Motor neuron (in vitro differentiated cells): ENCODE measurements around the gene CEL. TPM values are rescaled to one million over a fixed set of nuclear protein-coding genes. Genes with fewer than 3 reads are reported as not detected.
"Not testable (repeated sequence)": the region's sequence is repeated elsewhere in the genome, so short reads cannot be mapped to it uniquely, and the experiment has no call there.

Experiments used
- ATAC-seq, 8 experiments: fragments of 200-7000 bp; cut with Tn5 transposase; replicated peaks in 6 of 8; 2 replicates each; pipeline ENCODE4 v1.8.0; 2021; ENCODE audit warnings: mild to moderate bottlenecking in 8 of 8, moderate library complexity in 8 of 8
- H3K27ac ChIP-seq, 2 donors: fragments of 250-450 bp; sonication (Bioruptor Pico); 2 replicates each; pipeline ENCODE4 v1.9.0; 2021; ENCODE audit warnings: antibody characterized with exemption in 2 of 2, mild to moderate bottlenecking in 2 of 2, moderate library complexity in 1 of 2
- H3K4me1 ChIP-seq, 2 donors: fragments of 250-450 bp; sonication (Bioruptor Pico); replicated peaks in 1 of 2; 2 replicates each; pipeline ENCODE4 v1.6.1; 2021; ENCODE audit warnings: antibody characterized with exemption in 2 of 2, mild to moderate bottlenecking in 2 of 2, moderate library complexity in 1 of 2
- H3K4me3 ChIP-seq, 5 donors: fragments of 250-450 bp; sonication (Bioruptor Pico); 2 replicates each; pipeline ENCODE4 v1.9.0; 2021; ENCODE audit warnings: antibody characterized with exemption in 5 of 5, mild to moderate bottlenecking in 5 of 5, moderate library complexity in 4 of 5
- WGBS, 10 experiments: fragments of 450-650 bp; shearing (Covaris generic); methylation state at CpG; one replicate each; pipeline ENCODE4 v1.0.0; 2022; 5-methylcytosine and 5-hydroxymethylcytosine counted together
- in situ Hi-C, 9 experiments: fragments of 400-800 bp; cut with MboI; loops; one replicate each; pipeline ENCODE4 v1.15.0; 2021; ENCODE audit warnings: low sequenced_read_pairs in 9 of 9, low pct_unique_long_range_greater_than_20kb in 2 of 9; ENCODE audit not compliant: unreplicated experiment in 9 of 9
- total RNA-seq, 8 experiments: library from RNA; unstranded; fragments of 300-600 nt; gene quantifications; 2 replicates each; pipeline versions ENCODE4 v1.2.3 to v1.2.4, GENCODE V29; 2022

Gene CEL
- 1 to 10 TPM in 3 of 8 experiments, under 1 TPM in 5; 0.38 to 1.6 (median 0.84) TPM for total RNA-seq

GRCh38 chr9:133061764-133062145 is at the start of gene CEL:
TSS of gene CEL (plus strand) at chr9:133061981. CDS start at chr9:133062003, 22 bp downstream.
- Histone ChIP-seq H3K27ac (peak within 1 kb of the TSS in 1 of 2 donors; percentile 20), H3K4me1 (peaks cover 16 to 20% of the 10 kb centered on the region in 2 donors)
- H3K4me3 ChIP-seq, ATAC-seq, in situ Hi-C loops: not testable (repeated sequence)
- WGBS, 10 experiments, result no CpG with 5 or more reads among the region's 9 CpGs

- ATAC-seq, result no peak
- Histone ChIP-seq H3K4me1 (no peaks in the 10 kb centered on the region), H3K4me3 (no peak overlapping the region), H3K27ac (no peak overlapping the region)
- in situ Hi-C loops, result loop anchor here in 1 of 9 experiments (25.0 kb wide), 1 partner anchor 473 kb away; the partner anchor contains the start of gene SLC2A6
- WGBS, 10 experiments, result 20 to 100% (median 86%) methylated on average over 1 to 5 of the region's 5 CpGs; no CpG with 5 or more reads in 5 of the 10 experiments
Measured at GRCh38 chr9:133014696-133015095, 47.1 kb upstream of the CEL start.

GRCh38 chr9:133023117-133023890 is 38.5 kb upstream of the CEL start:
- in situ Hi-C loops, result loop anchor here in 1 of 9 experiments (25.0 kb wide), 1 partner anchor 464 kb away; the partner anchor contains the start of gene SLC2A6
- ATAC-seq, result peak in 1 of 8 experiments; percentile 14
- 35 to 100% (median 86%) methylated on average over 1 to 12 of the region's 26 CpGs; no CpG with 5 or more reads in 2 of the 10 experiments for WGBS, 10 experiments
- Histone ChIP-seq H3K4me1 (peaks cover 0 to 5% of the 10 kb centered on the region in 2 donors), H3K4me3 (no peak overlapping the region), H3K27ac (no peak overlapping the region)

- no peak overlapping the region for H3K27ac ChIP-seq
- no peak for ATAC-seq
- no peak overlapping the region for H3K4me3 ChIP-seq
- in situ Hi-C loops, result loop anchor here in 2 of 9 experiments (25.0 kb wide), 1 partner anchor 461 kb away; the partner anchor contains the start of gene SLC2A6 (in 2 of the 2)
- peaks cover 7 to 12% of the 10 kb centered on the region in 2 donors for H3K4me1 ChIP-seq
- WGBS, 10 experiments, result 43 to 88% (median 65%) methylated on average over 1 to 3 of the region's 3 CpGs; no CpG with 5 or more reads in 3 of the 10 experiments
Measured at GRCh38 chr9:133026426-133026825, 35.4 kb upstream of the CEL start.

GRCh38 chr9:133027134-133027533 is 34.6 kb upstream of the CEL start:
- in situ Hi-C loops, result loop anchor here in 2 of 9 experiments (25.0 kb wide), 1 partner anchor 460 kb away; the partner anchor contains the start of gene SLC2A6 (in 2 of the 2)
- no peak for ATAC-seq
- Histone ChIP-seq H3K27ac (no peak overlapping the region), H3K4me3 (no peak overlapping the region), H3K4me1 (peaks cover 12 to 18% of the 10 kb centered on the region in 2 donors)
- WGBS, 10 experiments, result 14 to 60% (median 37%) methylated on average over 1 to 3 of the region's 5 CpGs; no CpG with 5 or more reads in 3 of the 10 experiments

GRCh38 chr9:133028221-133028620 is 33.6 kb upstream of the CEL start:
- peaks cover 16 to 18% of the 10 kb centered on the region in 2 donors for H3K4me1 ChIP-seq
- no peak overlapping the region for H3K4me3 ChIP-seq
- 70 to 100% (median 80%) methylated on average over 1 to 3 of the region's 3 CpGs; no CpG with 5 or more reads in 4 of the 10 experiments for WGBS, 10 experiments
- no peak overlapping the region for H3K27ac ChIP-seq
- ATAC-seq, result no peak
- in situ Hi-C loops, result loop anchor here in 2 of 9 experiments (25.0 kb wide), 1 partner anchor 459 kb away; the partner anchor contains the start of gene SLC2A6 (in 2 of the 2)

GRCh38 chr9:133029994-133030316 is 31.8 kb upstream of the CEL start:
- ATAC-seq, result peak in 2 of 8 experiments; percentile 12 to 17
- peak overlapping the region; percentile 72 to 82 for H3K27ac ChIP-seq
- in situ Hi-C loops, result loop anchor here in 2 of 9 experiments (25.0 kb wide), 1 partner anchor 457 kb away; the partner anchor contains the start of gene SLC2A6 (in 2 of the 2)

GRCh38 chr9:133030317-133031129 is 31.3 kb upstream of the CEL start, which contains the start of gene GTF3C5:
TSS of gene GTF3C5 (plus strand) at chr9:133030997. CDS start at chr9:133031012, 15 bp downstream.
- ATAC-seq, result peak; percentile 94 to 98 (median 97)
- WGBS, 10 experiments, result 0 to 5% (median 0%) methylated on average over 2 to 17 of the region's 63 CpGs; no CpG with 5 or more reads in 4 of the 10 experiments

More at GRCh38 chr9:133029994-133030316, 31.8 kb upstream of the CEL start:
- 0 to 4% (median 0%) methylated on average over 1 to 11 of the region's 28 CpGs; no CpG with 5 or more reads in 5 of the 10 experiments for WGBS, 10 experiments
- Histone ChIP-seq H3K4me1 (peaks cover 16 to 18% of the 10 kb centered on the region in 2 donors), H3K4me3 (peak overlapping the region; percentile 70 to 92 (median 80))

GRCh38 chr9:133031130-133031422 is 30.7 kb upstream of the CEL start:
- Histone ChIP-seq H3K4me3 (peak overlapping the region; percentile 72 to 92 (median 80)), H3K27ac (peak overlapping the region; percentile 86 to 93), H3K4me1 (peaks cover 16 to 18% of the 10 kb centered on the region in 2 donors)
- 0 to 7% (median 0%) methylated on average over 1 to 16 of the region's 16 CpGs; no CpG with 5 or more reads in 3 of the 10 experiments for WGBS, 10 experiments
- in situ Hi-C loops, result loop anchor here in 2 of 9 experiments (25.0 kb wide), 1 partner anchor 456 kb away; the partner anchor contains the start of gene SLC2A6 (in 2 of the 2)
- no peak for ATAC-seq

More at GRCh38 chr9:133030317-133031129, 31.3 kb upstream of the CEL start, which contains the start of gene GTF3C5:
- H3K27ac ChIP-seq, result peak within 1 kb of the TSS; percentile 86 to 93
- in situ Hi-C loops, result loop anchor here in 2 of 9 experiments (25.0 kb wide), 1 partner anchor 457 kb away; the partner anchor contains the start of gene SLC2A6 (in 2 of the 2)
- peaks cover 16 to 18% of the 10 kb centered on the region in 2 donors for H3K4me1 ChIP-seq
- H3K4me3 ChIP-seq, result peak within 1 kb of the TSS; percentile 72 to 92 (median 80)

- H3K4me3 ChIP-seq, result peak overlapping the region; percentile 72 to 92 (median 80)
- peak overlapping the region; percentile 86 to 93 for H3K27ac ChIP-seq
- H3K4me1 ChIP-seq, result peaks cover 16 to 18% of the 10 kb centered on the region in 2 donors
- in situ Hi-C loops, result loop anchor here in 2 of 9 experiments (25.0 kb wide), 1 partner anchor 456 kb away; the partner anchor contains the start of gene SLC2A6 (in 2 of the 2)
- ATAC-seq, result no peak
- 22 to 75% (median 63%) methylated on average over 2 to 9 of the region's 10 CpGs; no CpG with 5 or more reads in 2 of the 10 experiments for WGBS, 10 experiments
Measured at GRCh38 chr9:133031496-133031911, 30.3 kb upstream of the CEL start.

GRCh38 chr9:133032171-133032570 is 29.6 kb upstream of the CEL start:
- Histone ChIP-seq H3K4me3 (peak overlapping the region in 3 of 5 donors; percentile 5 to 92 (median 72)), H3K27ac (no peak overlapping the region), H3K4me1 (peaks cover 16 to 18% of the 10 kb centered on the region in 2 donors)
- 80 to 100% (median 93%) methylated on average over 1 to 9 of the region's 10 CpGs; no CpG with 5 or more reads in 3 of the 10 experiments for WGBS, 10 experiments
- in situ Hi-C loops, result loop anchor here in 2 of 9 experiments (25.0 kb wide), 1 partner anchor 455 kb away; the partner anchor contains the start of gene SLC2A6 (in 2 of the 2)
- no peak for ATAC-seq

- Histone ChIP-seq H3K4me3 (no peak overlapping the region), H3K4me1 (peaks cover 10 to 11% of the 10 kb centered on the region in 2 donors), H3K27ac (no peak overlapping the region)
- 84 to 100% (median 92%) methylated on average over 2 to 6 of the region's 6 CpGs; no CpG with 5 or more reads in 2 of the 10 experiments for WGBS, 10 experiments
- ATAC-seq, result no peak
- in situ Hi-C loops, result loop anchor here in 2 of 9 experiments (25.0 kb wide), 1 partner anchor 452 kb away; the partner anchor contains the start of gene SLC2A6 (in 2 of the 2)
Measured at GRCh38 chr9:133035669-133036068, 26.1 kb upstream of the CEL start.
